ENCODE measurements around the gene PLTP. TPM values are rescaled to one million over a fixed set of nuclear protein-coding genes. Genes with fewer than 3 reads are reported as not detected.

PLTP gene
- total and polyA plus RNA-seq, 2 of the 13 experiments (the other 11 are each of a cell fraction or from before 2014, with no cell fraction given): 16.9 to 28.6 TPM

DNA sequence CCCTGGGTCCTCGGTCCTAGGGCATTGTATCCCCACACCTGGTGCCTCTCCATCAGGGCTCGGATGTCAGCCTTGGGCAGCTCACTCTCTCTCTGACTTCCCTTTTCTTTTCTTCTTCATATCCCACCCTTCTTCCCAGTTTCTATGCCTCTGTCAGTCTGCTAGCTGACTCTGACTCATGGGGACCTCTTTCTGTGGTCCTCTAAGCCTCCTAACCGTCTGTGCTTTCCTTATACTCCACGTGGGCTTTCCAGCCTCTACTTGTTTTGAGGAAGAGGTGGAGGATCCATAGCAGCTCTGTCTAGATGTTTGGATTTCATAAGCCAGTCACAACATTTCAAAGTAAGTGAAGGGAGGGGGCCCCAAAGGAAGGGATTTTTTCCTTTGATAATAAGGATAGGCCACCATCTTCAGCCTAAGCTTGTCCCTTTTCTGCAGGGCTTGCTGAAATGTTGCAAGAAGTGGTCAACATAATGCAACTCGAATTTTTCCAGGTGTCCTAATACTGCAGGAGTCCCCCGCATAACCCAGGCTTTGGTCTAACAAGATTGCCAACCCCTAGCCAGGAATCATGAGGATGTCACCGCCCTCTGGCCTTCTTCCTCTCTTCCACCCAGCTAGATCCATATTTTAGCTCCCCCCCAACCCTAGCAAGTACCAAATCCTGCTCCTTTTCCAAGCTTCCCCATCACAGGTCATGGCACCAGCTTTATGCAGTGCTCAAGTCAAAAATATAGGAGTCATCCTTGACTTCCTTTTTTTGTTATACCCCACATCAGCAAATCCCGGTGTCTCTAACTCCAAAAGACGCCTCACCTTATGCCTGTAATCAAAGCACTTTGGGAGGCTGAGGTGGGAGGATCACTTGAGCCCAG, 8.7 kb upstream of the PLTP start:
- intact Hi-C loops (cut with micrococcal nuclease; ENCODE audit: unreplicated experiment): no loop called here
- H3K4me3 ChIP-seq (replicated peaks in 1 of 3; ENCODE audit: insufficient read depth in 1 of 3, low read depth in 2 of 3, low read length in 3 of 3): peak overlapping the region in 2 of 3 experiments; percentile 5 to 44; a peak in 3 of 6 replicates
- BruUV-seq (replicated peaks): no TSS peak
- H3K4me1 ChIP-seq (ENCODE audit: insufficient read depth, low read length): peaks cover 82% of the 10 kb centered on the region
- H3K4me2 ChIP-seq (ENCODE audit: low read depth, low read length): peak overlapping the region; percentile 48
- H3K27me3 ChIP-seq (ENCODE audit: control insufficient read depth in 1 of 2, insufficient read depth in 2 of 2, low read length in 2 of 2): peaks cover 0 to 8% of the 10 kb centered on the region in 2 experiments; a peak in 1 of 5 replicates
- no peaks in the 10 kb centered on the region for H3K9me3 ChIP-seq (ENCODE audit: low read length)
- ATAC-seq: peak; percentile 17
- 11% methylated on average over 9 of the region's 9 CpGs for WGBS (ENCODE audit: low lambda C conversion rate)
- no peaks in the 10 kb centered on the region for H4K20me1 ChIP-seq (ENCODE audit: insufficient read depth, low read length)
- H3K9ac ChIP-seq (ENCODE audit: insufficient read depth, low read depth, low read length): peak overlapping the region; percentile 16; the same call in 1 of the 2 replicates
- H3K79me2 ChIP-seq (ENCODE audit: insufficient read depth, low read length): no peaks in the 10 kb centered on the region
- DNase-seq (ENCODE audit: low spot score): no peak
- no peak for FAIRE-seq
- H2AFZ ChIP-seq (ENCODE audit: low read length): peak overlapping the region; percentile 24
- in situ Hi-C loops (cut with HindIII; ENCODE audit: extremely low pct_ligation_motif_present, low pct_unique_long_range_greater_than_20kb): no loop called here
- POLR2A ChIA-PET: interaction anchor here (0.6 to 5.0 kb wide), 19 partner anchors 9 to 214 kb away, joined by 3 to 78 read pairs (median 7); partner anchors contain the start of genes ACOT8, CTSA, DNTTIP1 and NEURL2
- H3K36me3 ChIP-seq (replicated peaks in 1 of 2; ENCODE audit: control insufficient read depth in 1 of 2, insufficient read depth in 2 of 2, low read length in 2 of 2): no peaks in the 10 kb centered on the region
- CTCF ChIA-PET (ENCODE audit: low intra/inter-chr PET ratio, low total read pairs): no interaction called here
- no peak overlapping the region for H3K27ac ChIP-seq (ENCODE audit: extremely low read length, insufficient read depth, low read length)
- peak; percentile 96 for TF ChIP-seq CEBPB (IDR thresholded peaks at IDR 0.05; ENCODE audit: borderline replicate concordance, low read depth, low read length)
- no peak for TF ChIP-seq AHR (CRISPR knock-in tag; IDR thresholded peaks at IDR 0.05)
- TF ChIP-seq ZNF782 (CRISPR knock-in tag; IDR thresholded peaks at IDR 0.05; ENCODE audit: borderline replicate concordance): 0 out of 2 replicates have a peak, but pooled peaks have one; percentile 16
- TF ChIP-seq NR2C2 (CRISPR knock-in tag; IDR thresholded peaks at IDR 0.05; ENCODE audit: borderline replicate concordance): 0 out of 2 replicates have a peak, but pooled peaks have one; percentile 1
- no peak for TF ChIP-seq LCORL (IDR thresholded peaks at IDR 0.05)
- no peak for TF ChIP-seq LCORL (CRISPR knock-in tag; IDR thresholded peaks at IDR 0.05)
- TF ChIP-seq, protein P1, sequence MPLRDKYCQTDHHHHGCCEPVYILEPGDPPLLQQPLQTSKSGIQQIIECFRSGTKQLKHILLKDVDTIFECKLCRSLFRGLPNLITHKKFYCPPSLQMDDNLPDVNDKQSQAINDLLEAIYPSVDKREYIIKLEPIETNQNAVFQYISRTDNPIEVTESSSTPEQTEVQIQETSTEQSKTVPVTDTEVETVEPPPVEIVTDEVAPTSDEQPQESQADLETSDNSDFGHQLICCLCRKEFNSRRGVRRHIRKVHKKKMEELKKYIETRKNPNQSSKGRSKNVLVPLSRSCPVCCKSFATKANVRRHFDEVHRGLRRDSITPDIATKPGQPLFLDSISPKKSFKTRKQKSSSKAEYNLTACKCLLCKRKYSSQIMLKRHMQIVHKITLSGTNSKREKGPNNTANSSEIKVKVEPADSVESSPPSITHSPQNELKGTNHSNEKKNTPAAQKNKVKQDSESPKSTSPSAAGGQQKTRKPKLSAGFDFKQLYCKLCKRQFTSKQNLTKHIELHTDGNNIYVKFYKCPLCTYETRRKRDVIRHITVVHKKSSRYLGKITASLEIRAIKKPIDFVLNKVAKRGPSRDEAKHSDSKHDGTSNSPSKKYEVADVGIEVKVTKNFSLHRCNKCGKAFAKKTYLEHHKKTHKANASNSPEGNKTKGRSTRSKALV (CRISPR knock-in tag; IDR thresholded peaks at IDR 0.05): peak; percentile 22; the same call in 1 of the 2 replicates
- no peak for TF ChIP-seq NAIF1 (CRISPR knock-in tag; IDR thresholded peaks at IDR 0.05; ENCODE audit: borderline replicate concordance)
- 0 out of 2 replicates have a peak, but pooled peaks have one; percentile 9 for TF ChIP-seq NKX3-1 (CRISPR knock-in tag; IDR thresholded peaks at IDR 0.05)
- peak; percentile 0; the same call in 1 of the 2 replicates for TF ChIP-seq ZNF3 (CRISPR knock-in tag; IDR thresholded peaks at IDR 0.05)
- TF ChIP-seq THYN1 (CRISPR knock-in tag; IDR thresholded peaks at IDR 0.05; ENCODE audit: borderline replicate concordance, low read depth): 0 out of 2 replicates have a peak, but pooled peaks have one; percentile 77
- TF ChIP-seq CEBPG (CRISPR knock-in tag; IDR thresholded peaks at IDR 0.05): peak; percentile 70
- TF ChIP-seq ZNF674 (CRISPR knock-in tag; IDR thresholded peaks at IDR 0.05; ENCODE audit: low read depth): no peak
- TF ChIP-seq, protein P2, sequence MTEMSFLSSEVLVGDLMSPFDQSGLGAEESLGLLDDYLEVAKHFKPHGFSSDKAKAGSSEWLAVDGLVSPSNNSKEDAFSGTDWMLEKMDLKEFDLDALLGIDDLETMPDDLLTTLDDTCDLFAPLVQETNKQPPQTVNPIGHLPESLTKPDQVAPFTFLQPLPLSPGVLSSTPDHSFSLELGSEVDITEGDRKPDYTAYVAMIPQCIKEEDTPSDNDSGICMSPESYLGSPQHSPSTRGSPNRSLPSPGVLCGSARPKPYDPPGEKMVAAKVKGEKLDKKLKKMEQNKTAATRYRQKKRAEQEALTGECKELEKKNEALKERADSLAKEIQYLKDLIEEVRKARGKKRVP (CRISPR knock-in tag; IDR thresholded peaks at IDR 0.05): peak in 1 of 2 experiments; percentile 89; a peak in 2 of 4 replicates
- 0 out of 2 replicates have a peak, but pooled peaks have one; percentile 18 for TF ChIP-seq MBD4 (IDR thresholded peaks at IDR 0.05; ENCODE audit: borderline replicate concordance, low read length)
- TF ChIP-seq KDM2A (CRISPR knock-in tag; IDR thresholded peaks at IDR 0.05; ENCODE audit: borderline replicate concordance, low read depth): no peak
- TF ChIP-seq, protein P3, sequence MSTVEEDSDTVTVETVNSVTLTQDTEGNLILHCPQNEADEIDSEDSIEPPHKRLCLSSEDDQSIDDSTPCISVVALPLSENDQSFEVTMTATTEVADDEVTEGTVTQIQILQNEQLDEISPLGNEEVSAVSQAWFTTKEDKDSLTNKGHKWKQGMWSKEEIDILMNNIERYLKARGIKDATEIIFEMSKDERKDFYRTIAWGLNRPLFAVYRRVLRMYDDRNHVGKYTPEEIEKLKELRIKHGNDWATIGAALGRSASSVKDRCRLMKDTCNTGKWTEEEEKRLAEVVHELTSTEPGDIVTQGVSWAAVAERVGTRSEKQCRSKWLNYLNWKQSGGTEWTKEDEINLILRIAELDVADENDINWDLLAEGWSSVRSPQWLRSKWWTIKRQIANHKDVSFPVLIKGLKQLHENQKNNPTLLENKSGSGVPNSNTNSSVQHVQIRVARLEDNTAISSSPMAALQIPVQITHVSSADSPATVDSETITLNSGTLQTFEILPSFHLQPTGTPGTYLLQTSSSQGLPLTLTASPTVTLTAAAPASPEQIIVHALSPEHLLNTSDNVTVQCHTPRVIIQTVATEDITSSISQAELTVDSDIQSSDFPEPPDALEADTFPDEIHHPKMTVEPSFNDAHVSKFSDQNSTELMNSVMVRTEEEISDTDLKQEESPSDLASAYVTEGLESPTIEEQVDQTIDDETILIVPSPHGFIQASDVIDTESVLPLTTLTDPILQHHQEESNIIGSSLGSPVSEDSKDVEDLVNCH (CRISPR knock-in tag; IDR thresholded peaks at IDR 0.05): no peak
- TF ChIP-seq ZNF501 (CRISPR knock-in tag; IDR thresholded peaks at IDR 0.05): peak; percentile 53; the same call in 1 of the 2 replicates
- peak; percentile 53 for TF ChIP-seq GATAD2A (CRISPR knock-in tag; IDR thresholded peaks at IDR 0.05)

All from HepG2 (cell line).